CD4-positive, alpha-beta T cell treated with Interleukin-21 for 1 hour (primary cell): ENCODE data around the gene RICTOR.

Source experiments
- DNase-seq: peaks from one replicate; pipeline ENCODE4 v3.0.0-alpha.2; 2020

Gene RICTOR

GRCh38 chr5:39099831-39100230, 25.6 kb upstream of the RICTOR start:
- no peak for DNase-seq

GRCh38 chr5:39093352-39093751, 19.2 kb upstream of the RICTOR start:
- no peak for DNase-seq

GRCh38 chr5:39092581-39093351, 18.6 kb upstream of the RICTOR start:
- no peak for DNase-seq

- DNase-seq, result no peak
Measured at GRCh38 chr5:39091940-39092580, 17.9 kb upstream of the RICTOR start.

- DNase-seq, result no peak
Measured at GRCh38 chr5:39083968-39084367, 9.8 kb upstream of the RICTOR start.

GRCh38 chr5:39082995-39083394, 8.8 kb upstream of the RICTOR start:
- no peak for DNase-seq

- peak; percentile 64 for DNase-seq
Measured at GRCh38 chr5:39080597-39081204, 6.5 kb upstream of the RICTOR start.

- no peak for DNase-seq
Measured at GRCh38 chr5:39080168-39080567, 6.0 kb upstream of the RICTOR start.

GRCh38 chr5:39079147-39079546, 4.9 kb upstream of the RICTOR start:
- no peak for DNase-seq

GRCh38 chr5:39076757-39077728, 2.8 kb upstream of the RICTOR start:
- DNase-seq, result no peak

- DNase-seq, result no peak
Measured at GRCh38 chr5:39076101-39076756, 2.0 kb upstream of the RICTOR start.

GRCh38 chr5:39073767-39074016, 507 bp downstream of the RICTOR start:
- DNase-seq, result no peak

GRCh38 chr5:39072925-39073766, 1.1 kb downstream of the RICTOR start:
- peak; percentile 72 for DNase-seq

GRCh38 chr5:39068099-39068498, 6.1 kb downstream of the RICTOR start:
- DNase-seq, result no peak

GRCh38 chr5:39064450-39064849, 9.7 kb downstream of the RICTOR start:
- no peak for DNase-seq

GRCh38 chr5:39063037-39063436, 11.2 kb downstream of the RICTOR start:
- no peak for DNase-seq

- DNase-seq, result no peak
Measured at GRCh38 chr5:39062530-39062929, 11.7 kb downstream of the RICTOR start.

- no peak for DNase-seq
Measured at GRCh38 chr5:39062104-39062503, 12.1 kb downstream of the RICTOR start.

- no peak for DNase-seq
Measured at GRCh38 chr5:39059064-39059463, 15.1 kb downstream of the RICTOR start.

GRCh38 chr5:39058178-39058921, 15.8 kb downstream of the RICTOR start:
- no peak for DNase-seq

- DNase-seq, result no peak
Measured at GRCh38 chr5:39057734-39058133, 16.5 kb downstream of the RICTOR start.
